ENCODE measurements around the gene CST9L.
"Not testable (repeated sequence)": the region's sequence is repeated elsewhere in the genome, so short reads cannot be mapped to it uniquely, and the experiment has no call there.

- not testable (repeated sequence) for TF ChIP-seq POLR2A (IDR thresholded peaks at IDR 0.05; ENCODE audit: low read length); GATA1 (IDR thresholded peaks at IDR 0.05; ENCODE audit: low read depth, low read length)
These were observed 13.5 kb upstream of the CST9L start for GRCh38 chr20:23581833-23582232.

Data from erythroblast (primary cell).